HG02610 (cell line): Measurements from ENCODE around the gene PBX1.

ENCODE experiments used
- ATAC-seq: cut with Tn5 transposase; IDR thresholded peaks from one replicate; pipeline ENCODE4 v1.9.1; 2021; ENCODE audit warnings: mild to moderate bottlenecking, moderate library complexity; ENCODE audit not compliant: unreplicated experiment

The PBX1 gene

DNA sequence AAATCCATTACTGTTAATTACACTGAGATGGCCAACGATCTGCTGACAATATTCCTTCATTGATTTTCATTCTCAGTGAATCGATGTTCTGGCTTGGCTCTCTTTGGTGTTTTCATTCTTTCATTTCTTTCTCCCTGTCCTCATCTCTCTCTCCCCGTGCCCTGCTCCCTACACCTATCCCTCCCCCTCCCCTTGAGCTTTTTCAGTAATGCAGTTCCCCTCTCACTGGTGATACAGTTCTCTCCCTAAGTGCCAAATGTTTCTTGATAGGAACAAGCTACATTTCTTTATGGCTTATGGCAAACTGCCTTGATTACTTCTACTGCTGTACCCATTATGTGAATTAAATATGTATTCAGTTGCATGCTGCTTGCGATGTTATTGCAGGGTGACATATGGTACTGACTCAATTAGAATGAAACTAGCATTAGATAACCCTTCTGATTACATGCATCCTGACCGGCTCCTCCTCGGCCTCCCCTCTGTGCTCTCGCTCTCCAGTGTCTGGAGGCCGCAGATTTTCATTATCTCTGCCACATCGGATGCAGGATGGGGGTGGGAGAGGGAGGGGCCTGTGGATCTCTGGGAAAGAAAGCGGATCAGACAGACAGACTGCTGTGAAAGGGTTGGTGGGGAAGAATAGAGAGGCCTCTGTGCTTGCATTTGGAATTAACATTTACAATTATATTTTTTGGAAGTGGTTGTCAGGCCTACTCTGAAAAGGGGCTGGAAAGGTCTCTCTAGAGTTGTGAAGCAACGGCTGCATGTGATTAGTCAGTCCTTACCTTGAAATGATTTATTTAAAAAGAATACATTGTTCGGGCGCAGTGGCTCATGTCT is 130.9 kb downstream of the PBX1 start:
- no peak for ATAC-seq

- no peak for ATAC-seq
Measured at GRCh38 chr1:164692420-164692819, 133.4 kb downstream of the PBX1 start.

DNA sequence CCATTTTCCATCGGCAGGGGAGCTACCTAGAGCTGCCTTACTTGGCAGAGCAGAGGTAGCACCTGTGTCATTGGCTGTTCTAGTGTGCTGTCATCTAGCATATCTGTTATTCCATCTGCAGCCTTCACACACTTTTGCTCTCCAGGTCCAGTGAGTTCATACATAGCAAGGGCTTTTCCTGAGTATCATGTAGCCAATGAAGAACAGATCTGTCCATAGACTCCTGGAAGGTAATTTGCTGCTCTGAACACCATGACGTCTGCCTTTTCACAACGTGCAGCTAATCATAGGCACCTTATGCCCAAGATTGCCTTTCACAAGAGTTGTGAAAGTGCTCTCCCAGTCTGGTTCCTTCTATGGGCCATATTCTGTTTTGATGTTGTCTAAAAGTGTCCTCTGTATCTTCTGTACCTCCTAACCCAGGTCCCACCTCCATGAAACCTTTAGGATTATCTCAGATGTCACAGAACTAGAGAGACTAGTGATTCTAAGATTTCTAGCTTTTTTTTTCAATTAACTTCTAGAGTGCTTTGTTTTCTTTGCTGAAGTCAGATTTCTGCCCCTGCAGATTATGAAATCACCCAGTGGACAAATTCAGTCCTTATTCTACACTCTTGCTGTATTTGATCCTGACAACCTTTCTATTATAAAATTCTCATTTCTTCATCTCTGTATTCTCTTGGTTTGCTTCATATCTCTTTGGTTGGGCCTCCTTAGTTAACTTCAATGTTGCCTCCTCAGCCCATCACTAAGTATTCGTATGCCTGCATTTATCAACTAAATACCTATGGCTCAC is 134.8 kb downstream of the PBX1 start:
- ATAC-seq = no peak

- ATAC-seq = no peak
Measured at GRCh38 chr1:164694505-164694904, 135.5 kb downstream of the PBX1 start.

DNA sequence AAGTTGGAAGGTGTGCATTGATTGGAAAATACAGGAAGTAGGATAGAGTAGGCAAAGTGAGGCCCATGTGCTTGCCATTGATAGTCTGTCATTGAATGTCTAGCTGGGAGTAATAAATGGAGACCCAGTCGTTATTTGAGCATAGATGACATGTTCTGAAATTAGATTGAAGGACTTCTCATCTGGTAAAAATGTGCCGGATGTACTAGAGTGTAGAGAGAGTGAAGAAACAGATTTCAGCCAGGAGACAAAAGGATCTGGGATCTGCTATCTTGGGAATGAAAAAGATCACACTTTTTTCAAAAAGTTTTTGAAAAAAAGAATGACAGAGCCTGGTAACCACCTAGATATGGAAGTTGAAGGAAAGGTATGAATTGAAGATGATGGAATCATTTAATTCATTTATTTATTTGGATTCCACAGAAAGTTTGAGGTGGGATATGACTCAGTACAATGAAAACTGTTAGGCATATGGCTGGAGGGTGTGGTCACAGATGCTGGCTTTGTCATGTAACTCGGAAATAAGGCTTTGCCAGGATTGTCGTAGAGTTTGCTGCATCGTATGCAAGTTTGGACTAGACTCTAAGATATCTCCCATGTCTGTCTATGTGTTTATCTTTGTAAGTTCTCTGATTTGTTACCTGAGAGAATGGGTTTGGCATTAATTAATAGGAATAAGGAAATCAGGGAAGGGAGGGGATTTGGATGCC is 137.1 kb downstream of the PBX1 start:
- ATAC-seq = no peak

- ATAC-seq = no peak
Measured at GRCh38 chr1:164699815-164700491, 141.0 kb downstream of the PBX1 start.

DNA sequence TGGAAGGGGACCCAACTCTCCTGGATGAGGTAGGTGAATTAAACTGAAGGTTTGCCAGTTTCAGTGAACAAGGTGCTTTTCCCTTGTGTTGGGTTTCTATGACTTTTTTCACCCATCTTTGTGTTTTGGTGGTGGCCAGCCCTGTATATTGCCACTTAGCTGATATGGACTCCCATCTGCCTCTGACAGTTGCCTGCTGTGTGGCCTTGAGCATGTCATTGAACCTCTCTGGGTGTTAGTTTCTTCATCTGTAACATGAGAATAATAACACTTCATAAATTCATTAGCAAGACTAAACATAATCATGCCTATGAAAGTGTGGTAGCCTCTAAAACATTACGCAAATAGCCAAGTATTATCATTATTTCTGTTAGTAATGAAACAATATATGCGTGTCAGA is 141.7 kb downstream of the PBX1 start:
- ATAC-seq = no peak

- no peak for ATAC-seq
Measured at GRCh38 chr1:164701189-164701761, 142.3 kb downstream of the PBX1 start.

- ATAC-seq = no peak
Measured at GRCh38 chr1:164702216-164702615, 143.2 kb downstream of the PBX1 start.

- no peak for ATAC-seq
Measured at GRCh38 chr1:164702664-164703063, 143.7 kb downstream of the PBX1 start.

GRCh38 chr1:164703463-164703862 is 144.5 kb downstream of the PBX1 start:
- ATAC-seq = no peak

DNA sequence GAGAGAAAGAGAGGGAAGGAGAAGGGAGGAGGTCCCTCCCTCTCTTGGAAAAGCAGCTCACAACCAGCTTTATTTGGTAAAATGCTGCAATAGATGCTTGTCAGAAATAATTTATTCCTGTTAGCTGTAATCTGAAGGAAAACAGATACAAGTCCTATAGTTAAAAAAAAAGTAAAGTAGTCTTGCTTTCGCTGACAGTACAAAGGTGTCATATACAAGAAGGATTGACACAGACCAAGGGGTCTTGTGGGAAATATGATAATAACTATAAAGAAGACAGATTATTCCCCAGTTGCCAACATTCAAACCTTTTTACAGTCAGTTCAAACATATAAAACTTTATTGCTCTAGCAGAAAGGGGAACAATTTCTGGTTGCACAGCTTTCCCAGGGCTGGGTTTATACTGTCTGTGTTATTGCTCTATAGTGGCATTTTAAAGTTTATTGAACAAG is 145.0 kb downstream of the PBX1 start:
- no peak for ATAC-seq

GRCh38 chr1:164704954-164705353 is 146.0 kb downstream of the PBX1 start:
- ATAC-seq = no peak

DNA sequence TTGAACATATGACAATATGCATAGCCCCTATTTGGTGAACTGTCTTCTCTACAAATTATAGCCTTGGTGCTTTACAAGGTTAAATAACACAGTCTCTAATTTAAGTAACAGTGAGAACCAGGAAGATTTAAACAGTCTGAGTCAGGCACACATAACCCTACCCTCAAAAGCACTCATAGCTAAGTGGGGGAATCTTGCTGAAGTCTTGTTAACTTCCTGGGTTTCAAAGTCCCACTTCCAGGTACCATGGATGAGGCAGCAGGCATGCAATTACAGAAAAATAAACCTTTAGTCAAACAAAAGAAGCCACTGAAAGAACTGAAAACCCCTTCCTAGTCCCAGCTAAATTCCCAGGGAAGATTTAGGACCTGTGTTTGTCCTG is 147.6 kb downstream of the PBX1 start:
- no peak for ATAC-seq

- ATAC-seq = no peak
Measured at GRCh38 chr1:164707868-164708331, 148.9 kb downstream of the PBX1 start.

DNA sequence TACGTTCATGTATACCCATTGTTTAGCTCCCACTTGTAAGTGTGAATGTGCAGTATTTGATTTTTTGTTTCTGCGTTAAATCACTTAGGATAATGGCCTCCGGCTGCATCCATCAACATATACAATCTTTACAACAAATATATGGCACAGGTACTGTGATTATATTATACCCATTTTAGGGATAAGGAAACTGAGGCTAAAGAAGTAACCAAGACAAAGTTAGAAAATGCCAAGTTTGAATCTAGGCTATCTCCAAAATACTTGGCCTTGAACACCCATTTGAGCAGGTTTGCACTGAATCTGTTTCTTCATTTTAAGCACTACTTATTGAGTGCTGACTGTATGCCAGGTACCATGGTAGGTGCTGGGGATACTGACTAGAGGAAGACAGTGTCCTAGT is 149.6 kb downstream of the PBX1 start:
- ATAC-seq = no peak

- no peak for ATAC-seq
Measured at GRCh38 chr1:164709126-164709525, 150.1 kb downstream of the PBX1 start.

DNA sequence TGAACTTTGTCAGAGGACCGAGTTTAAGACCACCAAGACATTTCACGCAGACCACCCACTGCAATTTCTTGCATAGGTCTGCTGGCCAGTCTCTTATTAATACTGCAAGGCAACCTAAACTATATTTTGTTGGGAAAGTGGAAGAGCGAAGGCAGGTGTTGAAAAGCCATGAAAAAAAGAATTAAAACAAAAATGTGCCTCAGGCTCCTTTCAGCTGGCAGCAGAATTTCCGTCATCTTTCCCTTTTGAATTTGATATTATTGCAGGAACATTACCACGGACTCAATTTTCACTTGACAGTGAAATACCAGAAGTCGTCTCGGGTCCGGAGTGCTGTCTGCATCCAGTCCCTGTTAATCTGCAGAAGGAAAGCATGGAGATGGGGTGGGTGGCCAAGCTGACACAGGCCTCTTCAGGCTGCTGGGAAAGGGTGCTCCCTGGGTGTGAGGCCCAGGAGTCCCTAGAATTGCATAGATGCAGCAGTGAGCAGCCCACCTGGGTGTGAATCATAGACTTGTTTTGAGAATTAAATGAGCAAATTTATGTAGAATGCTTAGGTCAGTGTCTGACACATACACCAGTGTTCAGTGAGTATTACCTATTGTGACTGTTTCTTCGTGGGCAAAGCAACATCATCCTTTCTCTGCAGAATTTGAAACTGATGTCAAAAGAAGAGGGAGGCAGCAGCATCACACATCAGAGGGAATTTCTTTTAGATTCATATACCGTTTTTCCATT is 150.7 kb downstream of the PBX1 start:
- ATAC-seq = no peak

- no peak for ATAC-seq
Measured at GRCh38 chr1:164712131-164713036, 153.4 kb downstream of the PBX1 start.
